HG02938 (cell line): ENCODE results near the gene TAF11L13.
"Not testable (repeated sequence)": the region's sequence is repeated elsewhere in the genome, so short reads cannot be mapped to it uniquely, and the experiment has no call there.

Experiments used
- ATAC-seq: cut with Tn5 transposase; IDR thresholded peaks from one replicate; pipeline ENCODE4 v1.9.1; 2021; ENCODE audit warnings: mild to moderate bottlenecking, moderate library complexity; ENCODE audit not compliant: unreplicated experiment

TAF11L13 gene

DNA sequence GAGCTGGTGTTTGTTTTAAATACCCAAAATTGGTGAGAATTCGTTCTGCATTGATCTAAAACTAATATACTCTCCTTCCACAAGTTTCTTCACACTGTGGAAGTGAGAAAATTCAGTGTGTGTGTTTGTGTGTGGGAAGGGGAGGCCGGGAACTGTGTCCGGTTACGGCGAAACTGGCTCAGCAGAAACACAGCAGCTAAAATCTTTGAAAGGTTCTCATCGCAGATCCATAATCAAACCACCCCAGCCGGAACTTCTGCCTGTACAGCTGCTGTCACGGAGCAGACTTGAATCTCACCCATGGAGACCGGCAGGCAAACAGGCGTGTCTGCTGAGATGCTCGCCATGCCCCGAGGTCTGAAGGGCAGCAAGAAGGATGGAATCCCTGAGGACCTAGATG lies at the start of gene TAF11L13:
Gene TAF11L13 (plus strand): TSS at position 301 of the 400 bp plus-strand sequence.
- not testable (repeated sequence) for ATAC-seq

DNA sequence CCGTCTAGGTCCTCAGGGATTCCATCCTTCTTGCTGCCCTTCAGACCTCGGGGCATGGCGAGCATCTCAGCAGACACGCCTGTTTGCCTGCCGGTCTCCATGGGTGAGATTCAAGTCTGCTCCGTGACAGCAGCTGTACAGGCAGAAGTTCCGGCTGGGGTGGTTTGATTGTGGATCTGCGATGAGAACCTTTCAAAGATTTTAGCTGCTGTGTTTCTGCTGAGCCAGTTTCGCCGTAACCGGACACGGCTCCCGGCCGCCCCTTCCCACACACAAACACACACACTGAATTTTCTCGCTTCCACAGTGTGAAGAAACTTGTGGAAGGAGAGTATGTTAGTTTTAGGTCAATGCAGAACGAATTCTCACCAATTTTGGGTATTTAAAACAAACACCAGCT lies 46.2 kb upstream of the TAF11L13 start, which contains the start of gene TAF11L7:
Gene TAF11L7 (minus strand): TSS at position 101 of the 400 bp plus-strand sequence.
- not testable (repeated sequence) for ATAC-seq

DNA sequence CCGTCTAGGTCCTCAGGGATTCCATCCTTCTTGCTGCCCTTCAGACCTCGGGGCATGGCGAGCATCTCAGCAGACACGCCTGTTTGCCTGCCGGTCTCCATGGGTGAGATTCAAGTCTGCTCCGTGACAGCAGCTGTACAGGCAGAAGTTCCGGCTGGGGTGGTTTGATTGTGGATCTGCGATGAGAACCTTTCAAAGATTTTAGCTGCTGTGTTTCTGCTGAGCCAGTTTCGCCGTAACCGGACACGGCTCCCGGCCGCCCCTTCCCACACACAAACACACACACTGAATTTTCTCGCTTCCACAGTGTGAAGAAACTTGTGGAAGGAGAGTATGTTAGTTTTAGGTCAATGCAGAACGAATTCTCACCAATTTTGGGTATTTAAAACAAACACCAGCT lies 41.0 kb upstream of the TAF11L13 start, which contains the start of gene TAF11L8:
Gene TAF11L8 (minus strand): TSS at position 101 of the 400 bp plus-strand sequence.
- not testable (repeated sequence) for ATAC-seq

DNA sequence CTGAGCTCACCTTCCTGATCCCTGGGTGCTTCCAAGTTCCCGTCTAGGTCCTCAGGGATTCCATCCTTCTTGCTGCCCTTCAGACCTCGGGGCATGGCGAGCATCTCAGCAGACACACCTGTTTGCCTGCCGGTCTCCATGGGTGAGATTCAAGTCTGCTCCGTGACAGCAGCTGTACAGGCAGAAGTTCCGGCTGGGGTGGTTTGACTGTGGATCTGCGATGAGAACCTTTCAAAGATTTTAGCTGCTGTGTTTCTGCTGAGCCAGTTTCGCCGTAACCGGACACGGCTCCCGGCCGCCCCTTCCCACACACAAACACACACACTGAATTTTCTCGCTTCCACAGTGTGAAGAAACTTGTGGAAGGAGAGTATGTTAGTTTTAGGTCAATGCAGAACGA lies 37.6 kb upstream of the TAF11L13 start, which contains the start of gene TAF11L9:
Gene TAF11L9 (minus strand): TSS at position 140 of the 400 bp plus-strand sequence.
- not testable (repeated sequence) for ATAC-seq

DNA sequence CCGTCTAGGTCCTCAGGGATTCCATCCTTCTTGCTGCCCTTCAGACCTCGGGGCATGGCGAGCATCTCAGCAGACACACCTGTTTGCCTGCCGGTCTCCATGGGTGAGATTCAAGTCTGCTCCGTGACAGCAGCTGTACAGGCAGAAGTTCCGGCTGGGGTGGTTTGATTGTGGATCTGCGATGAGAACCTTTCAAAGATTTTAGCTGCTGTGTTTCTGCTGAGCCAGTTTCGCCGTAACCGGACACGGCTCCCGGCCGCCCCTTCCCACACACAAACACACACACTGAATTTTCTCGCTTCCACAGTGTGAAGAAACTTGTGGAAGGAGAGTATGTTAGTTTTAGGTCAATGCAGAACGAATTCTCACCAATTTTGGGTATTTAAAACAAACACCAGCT lies 34.2 kb upstream of the TAF11L13 start, which contains the start of gene TAF11L10:
Gene TAF11L10 (minus strand): TSS at position 101 of the 400 bp plus-strand sequence.
- ATAC-seq: not testable (repeated sequence)

DNA sequence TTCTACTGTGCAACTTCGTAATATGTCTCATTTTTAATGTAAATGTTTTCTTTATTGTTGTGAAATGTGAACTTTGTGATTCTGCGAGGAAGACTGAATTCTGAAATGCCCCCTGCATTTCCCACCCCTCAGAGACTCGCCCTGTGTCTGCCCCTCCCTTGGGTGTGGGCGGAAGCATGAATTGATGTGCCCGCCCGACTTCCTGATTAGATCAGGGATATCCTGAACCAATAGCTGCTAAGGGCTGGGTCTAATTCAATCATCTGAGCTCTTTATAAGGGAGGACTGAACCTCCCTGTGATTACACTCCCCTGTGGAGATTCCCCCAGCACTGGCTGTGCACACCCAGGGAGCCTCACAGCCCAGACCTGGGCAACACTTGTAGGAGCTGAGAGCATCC lies 28.0 kb upstream of the TAF11L13 start, which contains the start of gene TAF11L11:
Gene TAF11L11 (plus strand): TSS at position 304 of the 400 bp plus-strand sequence.
- ATAC-seq: not testable (repeated sequence)

DNA sequence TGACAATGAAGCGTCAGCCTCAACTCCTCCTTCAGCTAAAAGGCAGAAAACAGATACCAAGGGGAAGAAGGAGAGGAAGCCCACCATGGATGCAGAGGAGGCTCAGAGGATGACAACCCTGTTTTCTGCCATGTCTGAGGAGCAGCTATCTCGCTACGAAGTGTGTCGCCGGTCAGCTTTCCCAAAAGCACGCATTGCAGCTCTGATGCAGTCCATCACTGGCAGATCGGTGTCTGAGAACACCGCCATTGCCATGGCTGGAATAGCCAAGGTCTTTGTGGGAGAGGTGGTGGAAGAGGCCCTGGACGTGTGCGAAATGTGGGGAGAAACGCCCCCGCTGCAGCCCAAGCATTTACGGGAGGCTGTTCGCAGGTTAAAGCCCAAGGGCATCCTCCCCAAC lies 26.9 kb upstream of the TAF11L13 start:
- no peak for ATAC-seq

DNA sequence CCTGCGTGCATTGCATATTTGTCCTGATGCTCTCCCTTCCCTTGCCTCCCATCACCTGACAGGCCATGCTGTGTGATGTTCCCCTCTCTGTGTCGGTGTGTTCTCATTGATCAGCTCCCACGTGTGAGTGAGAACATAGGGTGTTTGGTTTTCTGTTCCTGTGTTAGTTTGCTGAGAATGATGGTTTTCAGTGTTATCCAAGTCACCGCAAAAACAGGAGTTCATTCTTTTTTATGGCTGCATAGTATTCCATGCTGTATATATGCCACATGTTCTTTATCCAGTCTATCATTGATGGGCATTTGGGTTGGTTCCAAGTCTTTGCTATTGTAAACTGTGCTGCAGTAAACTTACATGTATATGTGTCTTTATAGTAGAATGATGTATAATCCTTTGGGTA lies 24.4 kb upstream of the TAF11L13 start:
- ATAC-seq: not testable (repeated sequence)

DNA sequence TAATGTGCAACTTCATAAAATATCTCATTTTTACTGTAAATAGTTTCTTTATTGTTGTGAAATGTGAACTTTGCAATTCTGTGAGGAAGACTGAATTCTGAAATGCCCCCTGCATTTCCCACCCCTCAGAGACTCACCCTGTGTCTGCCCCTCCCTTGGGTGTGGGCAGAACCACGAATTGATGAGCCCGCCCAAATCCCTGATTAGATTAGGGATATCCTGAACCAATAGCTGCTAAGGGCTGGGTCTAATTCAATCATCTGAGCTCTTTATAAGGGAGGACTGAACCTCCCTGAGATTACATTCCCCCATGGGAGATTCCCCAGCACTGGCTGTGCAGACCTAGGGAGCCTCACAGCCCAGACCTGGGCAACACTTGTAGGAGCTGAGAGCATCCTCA lies 21.8 kb upstream of the TAF11L13 start, which contains the start of gene TAF11L12:
Gene TAF11L12 (plus strand): TSS at position 301 of the 400 bp plus-strand sequence.
- not testable (repeated sequence) for ATAC-seq

DNA sequence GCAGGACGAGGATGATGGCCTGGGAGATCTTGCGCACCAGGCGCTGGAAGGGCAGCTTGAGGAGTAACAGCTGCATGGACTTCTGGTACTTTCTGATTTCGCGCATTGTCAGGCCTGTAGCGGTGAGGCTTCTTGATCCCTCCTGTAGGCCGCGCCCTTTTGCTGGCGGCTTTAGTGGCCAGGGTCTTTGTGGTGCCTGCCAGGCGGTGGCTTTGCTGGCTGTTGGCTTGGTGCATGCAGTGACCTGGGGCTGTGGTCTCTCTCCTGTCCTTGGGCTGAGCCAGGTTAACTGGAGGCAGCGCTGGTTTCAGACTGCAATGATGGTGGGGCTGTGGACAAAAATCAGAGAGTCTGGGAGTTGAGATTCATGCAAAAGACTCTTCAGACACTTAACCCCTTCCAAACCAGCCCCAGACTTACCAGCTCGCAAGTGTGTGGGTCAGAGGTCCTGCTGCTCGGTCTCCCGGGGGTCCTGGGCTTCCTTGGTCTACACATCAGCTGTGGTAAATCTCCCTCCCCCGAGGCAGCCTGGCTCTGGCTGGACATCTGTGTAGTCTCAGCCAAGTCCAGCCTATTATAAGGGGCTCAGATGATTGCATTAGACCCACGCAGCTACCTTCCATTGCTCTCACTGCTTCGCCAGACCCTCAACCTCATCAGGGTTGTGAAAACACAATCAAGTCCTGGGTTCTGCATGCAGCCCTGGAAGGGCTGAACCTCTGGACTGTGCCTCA lies 16.8 kb upstream of the TAF11L13 start:
- no peak for ATAC-seq

DNA sequence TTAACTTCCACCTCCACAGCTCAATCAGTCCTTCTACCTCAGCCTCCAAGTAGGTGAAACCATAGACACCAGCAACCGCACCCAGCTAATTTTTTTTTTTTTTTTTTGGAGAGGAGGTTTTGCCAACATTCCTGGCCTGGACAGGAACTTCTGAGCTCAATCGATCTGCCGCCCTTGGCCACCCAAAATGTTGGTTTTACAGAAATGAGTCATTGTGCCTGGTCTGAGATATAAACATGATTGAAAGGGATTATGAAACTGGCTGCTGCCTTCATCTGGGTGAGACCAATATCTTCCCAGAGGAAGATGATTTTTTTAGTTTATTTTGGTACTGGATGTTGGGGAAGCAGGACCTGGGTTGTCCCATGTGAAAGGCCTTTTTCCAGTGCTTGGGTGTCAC lies 12.5 kb upstream of the TAF11L13 start:
- no peak for ATAC-seq

DNA sequence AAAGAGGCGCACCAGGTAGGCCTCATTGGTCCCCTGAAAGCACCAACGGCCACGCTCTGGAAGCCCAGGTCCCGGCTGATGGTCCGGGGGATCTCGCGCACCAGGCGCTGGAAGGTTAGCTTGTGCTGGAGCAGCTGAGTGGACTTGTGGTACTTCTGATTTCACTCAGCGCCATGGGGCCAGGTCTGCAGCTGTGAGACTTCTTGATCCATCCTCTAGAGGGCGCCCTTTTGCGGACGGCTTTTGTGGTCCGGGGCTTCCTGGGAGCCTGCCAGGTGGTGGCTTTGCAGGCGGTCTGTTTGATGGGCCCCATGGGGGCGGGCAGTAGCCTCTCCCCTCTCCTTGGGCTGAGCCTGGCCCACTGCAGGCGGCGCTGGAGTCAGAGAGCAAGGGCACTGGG lies 11.3 kb upstream of the TAF11L13 start:
- ATAC-seq: no peak

DNA sequence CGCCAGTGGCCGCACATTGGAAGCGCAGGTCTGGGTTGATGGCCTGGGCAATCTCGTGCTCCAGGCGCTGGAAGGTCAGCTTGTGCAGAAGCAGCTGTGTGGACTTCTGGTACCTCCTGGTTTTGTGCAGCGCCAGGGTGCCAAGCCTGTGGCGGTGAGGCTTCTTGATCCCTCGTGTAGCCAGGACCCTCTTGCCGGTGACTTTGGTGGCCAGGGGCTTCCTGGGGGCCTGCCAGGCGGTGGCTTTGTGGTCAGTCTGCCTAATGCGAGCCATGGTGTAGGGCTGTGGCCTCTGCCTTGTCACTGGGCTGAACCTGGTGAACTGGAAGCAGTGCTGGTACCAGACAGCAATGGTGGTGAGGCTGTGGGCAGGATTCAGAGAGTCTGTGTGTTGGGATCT lies 6.2 kb upstream of the TAF11L13 start:
- no peak for ATAC-seq

DNA sequence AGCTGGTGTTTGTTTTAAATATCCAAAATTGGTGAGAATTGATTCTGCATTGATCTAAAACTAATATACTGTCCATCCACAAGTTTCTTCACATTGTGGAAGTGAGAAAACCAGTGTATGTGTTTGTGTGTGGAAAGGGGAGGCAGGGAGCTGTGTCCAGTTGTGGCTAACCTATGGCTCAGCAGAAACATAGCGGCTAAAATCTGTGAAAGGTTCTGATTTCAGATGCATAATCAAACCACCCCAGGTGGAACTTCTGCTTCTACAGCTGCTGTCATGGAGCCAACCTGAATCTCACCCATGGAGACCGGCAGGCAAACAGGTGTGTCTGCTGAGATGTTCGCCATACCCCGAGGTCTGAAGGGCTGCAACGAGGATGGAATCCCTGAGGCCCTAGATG lies 2.3 kb downstream of the TAF11L13 start, which contains the start of gene TAF11L14:
Gene TAF11L14 (plus strand): TSS at position 301 of the 400 bp plus-strand sequence.
- ATAC-seq: no peak

DNA sequence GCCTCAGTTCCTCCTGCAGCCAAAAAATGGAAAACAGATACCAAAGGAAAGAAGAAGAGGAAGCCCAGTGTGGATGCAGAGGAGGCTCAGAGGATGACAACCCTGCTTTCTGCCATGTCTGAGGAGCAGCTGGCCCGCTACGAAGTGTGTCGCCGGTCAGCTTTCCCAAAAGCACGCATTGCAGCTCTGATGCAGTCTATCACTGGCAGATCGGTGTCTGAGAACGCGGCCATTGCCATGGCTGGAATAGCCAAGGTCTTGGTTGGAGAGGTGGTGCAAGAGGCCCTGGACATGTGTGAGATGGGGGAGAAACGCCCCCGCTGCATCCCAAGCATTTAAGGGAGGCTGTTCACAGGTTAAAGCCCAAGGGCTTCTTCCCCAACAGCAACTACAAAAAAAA lies 17.3 kb downstream of the TAF11L13 start:
- ATAC-seq: not testable (repeated sequence)

DNA sequence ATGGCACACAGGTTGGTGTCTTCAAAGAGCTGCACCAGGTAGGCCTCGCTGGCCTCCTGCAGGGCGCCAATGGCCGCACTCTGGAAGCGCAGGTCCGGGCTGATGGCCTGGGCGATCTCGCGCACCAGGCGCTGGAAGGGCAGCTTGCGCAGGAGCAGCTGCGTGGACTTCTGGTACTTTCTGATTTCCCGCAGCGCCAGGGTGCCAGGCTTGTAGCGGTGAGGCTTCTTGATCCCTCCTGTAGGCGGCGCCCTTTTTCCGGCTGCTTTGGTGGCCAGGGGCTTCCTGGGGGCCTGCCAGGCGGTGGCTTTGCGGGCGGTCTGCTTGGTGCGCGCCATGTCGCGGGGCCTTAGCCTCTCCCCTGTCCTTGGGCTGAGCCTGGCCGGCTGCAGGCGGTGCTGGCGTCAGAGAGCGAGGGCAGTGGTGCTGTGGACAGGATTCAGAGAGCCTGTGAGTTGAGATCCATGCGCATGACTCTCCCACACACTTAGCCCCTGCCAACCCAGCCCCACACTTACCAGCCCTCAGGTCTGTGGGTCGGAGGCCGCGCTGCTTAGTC lies 23.4 kb downstream of the TAF11L13 start:
- ATAC-seq: not testable (repeated sequence)

DNA sequence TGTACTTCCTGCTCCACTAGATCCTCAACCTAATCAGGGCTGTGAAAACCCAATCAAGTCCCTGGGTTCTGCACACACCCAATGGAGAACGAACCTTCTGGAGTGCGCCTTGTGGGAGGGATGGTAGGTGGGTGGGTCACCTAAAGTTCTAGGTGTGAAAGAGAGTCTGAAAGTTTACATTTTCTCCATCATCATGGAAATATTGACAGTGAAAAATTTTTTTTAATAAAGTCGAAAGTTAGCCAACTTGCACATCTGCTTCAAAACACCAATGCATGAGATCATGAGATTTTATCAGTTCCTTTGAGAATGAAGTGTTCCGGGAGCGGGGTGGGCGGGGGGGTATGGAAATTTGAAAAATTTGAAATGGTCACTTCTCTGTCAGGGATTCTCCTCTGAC lies 24.0 kb downstream of the TAF11L13 start:
- no peak for ATAC-seq

DNA sequence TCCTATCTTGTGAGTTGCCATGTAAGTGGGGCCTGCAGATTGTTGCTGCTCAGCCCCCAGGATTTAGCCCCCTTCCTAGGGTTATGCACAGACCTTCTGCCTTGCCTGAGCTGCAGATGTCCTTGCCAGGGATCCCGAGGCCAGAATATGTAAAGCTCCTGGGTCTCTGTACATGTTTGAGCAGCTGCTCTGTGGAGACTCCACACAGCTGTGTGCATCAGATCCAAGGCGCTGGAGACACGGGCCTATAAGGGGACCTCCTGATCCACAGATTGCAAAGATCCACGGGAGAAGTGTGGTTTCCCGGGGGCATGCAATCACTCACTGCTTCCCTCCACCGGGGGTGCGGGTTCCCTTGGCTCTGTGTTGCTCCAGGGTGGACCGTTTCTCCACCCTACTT lies 31.3 kb downstream of the TAF11L13 start:
- ATAC-seq: no peak

DNA sequence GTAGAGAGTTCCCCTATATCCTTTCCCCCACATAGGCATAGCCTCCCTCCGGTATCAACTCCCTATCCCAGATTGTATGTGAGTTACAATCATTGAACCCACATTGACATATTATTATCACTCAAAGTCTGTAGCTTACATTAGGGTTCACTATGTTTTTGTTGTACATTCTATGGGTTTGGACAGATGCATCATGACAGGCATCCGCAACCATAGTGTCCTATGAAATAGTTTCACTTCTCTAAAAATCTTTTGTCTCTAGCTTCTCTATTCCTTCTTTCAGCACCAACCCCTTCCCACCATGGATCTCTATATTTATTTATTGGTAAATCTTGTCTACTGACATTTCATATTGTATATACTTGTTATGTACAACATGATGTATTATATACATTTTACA lies 33.9 kb downstream of the TAF11L13 start:
- ATAC-seq: no peak

DNA sequence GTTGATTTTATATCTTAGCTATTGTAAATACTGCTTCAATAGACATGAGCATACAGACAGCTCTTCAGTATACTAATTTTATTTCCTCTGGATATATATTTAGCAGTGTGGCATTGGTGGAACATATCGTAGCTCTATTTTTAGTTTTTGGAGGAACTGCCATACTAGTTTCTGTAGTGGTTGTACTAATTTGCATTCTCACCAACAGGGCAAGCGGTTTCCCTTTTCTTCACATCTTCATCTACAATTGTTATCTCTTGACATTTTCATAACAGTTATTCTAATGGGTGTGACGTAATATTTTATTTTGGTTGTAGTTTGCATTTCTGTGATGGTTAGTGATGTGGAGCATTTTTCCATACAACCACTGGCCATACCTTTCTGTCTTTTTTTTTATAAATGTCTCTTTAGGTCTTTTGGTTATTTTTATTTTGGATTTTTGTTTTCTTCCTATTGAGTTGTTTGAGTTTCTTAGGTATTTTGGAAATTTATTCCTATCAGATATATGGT lies 34.9 kb downstream of the TAF11L13 start:
- ATAC-seq: no peak

DNA sequence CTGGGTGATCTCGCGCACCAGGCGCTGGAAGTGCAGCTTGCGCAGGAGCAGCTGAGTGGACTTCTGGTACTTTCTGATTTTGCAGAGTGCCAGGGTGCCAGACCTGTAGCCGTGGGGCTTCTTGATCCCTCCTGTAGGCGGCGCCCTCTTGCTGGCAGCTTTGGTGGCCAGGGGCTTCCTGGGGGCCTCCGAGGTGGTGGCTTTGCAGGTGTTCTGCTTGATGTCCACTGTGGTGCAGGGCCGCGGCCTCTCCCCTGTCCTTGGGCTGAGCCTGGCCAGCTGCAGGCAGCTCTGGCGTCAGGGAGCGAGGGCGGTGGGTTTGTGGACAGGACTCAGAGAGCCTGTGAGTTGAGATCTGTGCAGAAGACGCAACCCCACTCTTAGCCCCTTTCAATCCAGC lies 38.5 kb downstream of the TAF11L13 start:
- no peak for ATAC-seq
